Limb (tissue), 2 donors: ENCODE measurements around the gene ATG10.

Experiments
- DNase-seq, 2 donors: peaks; one replicate each; pipeline ENCODE4 v3.0.0-alpha.2; 2016; ENCODE audit errors: extremely low spot score in 2 of 2

The ATG10 gene

GRCh38 chr5:82274343-82275211 is 302.8 kb downstream of the ATG10 start:
- DNase-seq: no peak

GRCh38 chr5:82275216-82275664 is 303.4 kb downstream of the ATG10 start:
- no peak for DNase-seq

- no peak for DNase-seq
These were observed 305.2 kb downstream of the ATG10 start for GRCh38 chr5:82276800-82277612.

DNA sequence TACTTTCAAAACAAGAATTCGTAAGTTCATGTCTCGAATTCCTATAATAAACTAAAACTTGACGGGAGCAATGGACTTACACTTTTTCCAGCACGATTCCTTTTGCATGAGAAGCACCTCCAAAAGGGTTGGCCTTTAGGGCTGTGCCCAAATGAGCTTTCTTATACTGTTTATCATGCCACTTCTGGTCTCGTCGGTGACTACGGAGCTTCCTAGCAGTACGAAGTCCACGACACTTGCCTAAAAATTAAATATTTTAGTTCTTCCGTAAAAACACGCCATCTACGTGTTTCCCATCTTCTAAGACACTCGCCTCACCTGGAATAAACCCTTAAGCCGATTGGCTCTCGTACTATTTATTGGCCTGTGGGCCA is 305.8 kb downstream of the ATG10 start:
- no peak for DNase-seq

- peak; percentile 93 to 97 for DNase-seq
These were observed 306.3 kb downstream of the ATG10 start, which contains the start of gene RPS23 for GRCh38 chr5:82277987-82278710. RPS23 (minus strand) TSS chr5:82278354; CDS start chr5:82278323, 31 bp downstream.

DNA sequence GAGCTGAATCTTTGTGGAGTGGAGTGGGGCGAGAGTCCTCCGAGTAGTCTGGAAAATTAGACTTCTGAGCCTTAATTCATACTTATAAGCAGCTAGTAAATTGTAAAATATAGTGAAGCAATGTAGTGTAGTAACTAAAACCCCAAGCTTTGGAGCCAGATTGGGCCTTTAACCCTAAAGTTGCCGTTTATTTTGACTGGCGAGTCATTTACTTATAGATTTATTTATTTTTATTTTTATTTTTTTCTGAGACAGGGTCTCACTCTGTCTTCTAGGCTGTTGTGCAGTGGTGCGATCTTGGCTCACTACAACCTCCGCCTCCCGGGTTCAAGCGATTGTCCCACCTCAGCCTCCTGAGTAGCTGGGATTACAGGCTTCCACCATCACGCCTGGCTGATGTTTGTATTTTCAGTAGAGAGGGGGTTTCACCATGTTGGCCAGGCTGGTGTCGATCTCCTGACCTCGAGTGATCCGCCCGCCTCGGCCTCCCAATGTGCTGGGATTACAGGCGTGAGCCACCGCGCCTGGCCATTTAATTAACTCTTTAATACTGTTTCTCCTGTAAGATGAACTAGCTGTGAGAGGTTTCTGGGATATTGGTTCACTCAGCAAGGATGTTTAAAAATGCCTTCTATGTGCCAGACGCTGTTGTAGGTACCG is 307.0 kb downstream of the ATG10 start:
- no peak for DNase-seq

DNA sequence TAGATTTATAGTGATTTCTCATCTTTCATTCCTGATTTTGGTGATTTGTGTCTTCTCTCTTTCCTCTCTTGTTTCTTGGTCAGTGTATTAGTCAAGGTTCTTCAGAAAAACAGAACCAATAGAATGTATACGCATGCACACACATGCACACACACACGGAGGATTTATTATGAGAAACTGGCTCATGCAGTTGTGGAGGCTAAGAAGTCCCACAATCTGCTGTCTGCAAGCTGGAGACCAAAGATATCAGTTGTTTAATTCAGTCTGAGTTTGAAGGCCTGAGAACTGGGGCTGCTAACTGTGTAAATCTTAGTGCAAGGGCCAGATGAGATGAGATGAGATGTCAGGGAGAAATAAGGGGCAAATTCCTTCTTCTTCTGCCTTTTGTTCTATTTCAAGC is 312.1 kb downstream of the ATG10 start:
- DNase-seq: no peak

DNA sequence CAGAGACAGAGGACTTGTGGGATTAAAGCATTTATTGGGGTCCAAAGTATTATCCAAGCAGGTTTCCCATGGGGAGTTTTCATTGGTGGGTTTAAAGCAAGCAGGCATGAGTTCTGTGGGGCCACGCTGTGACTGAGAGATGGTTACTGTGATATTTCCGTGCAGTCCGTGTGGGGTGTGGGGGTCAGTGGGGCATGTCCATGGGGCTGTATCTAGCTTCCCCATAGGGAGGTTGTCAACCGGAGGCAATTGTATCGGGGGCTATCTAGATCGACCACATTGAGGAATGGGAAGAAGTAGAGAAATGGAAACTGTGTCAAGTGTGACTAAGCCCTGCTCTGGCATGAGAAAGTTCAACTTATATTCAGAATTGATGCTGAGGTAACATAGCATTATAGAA is 313.4 kb downstream of the ATG10 start:
- no peak for DNase-seq

- DNase-seq: no peak
These were observed 315.8 kb downstream of the ATG10 start for GRCh38 chr5:82287625-82288024.

DNA sequence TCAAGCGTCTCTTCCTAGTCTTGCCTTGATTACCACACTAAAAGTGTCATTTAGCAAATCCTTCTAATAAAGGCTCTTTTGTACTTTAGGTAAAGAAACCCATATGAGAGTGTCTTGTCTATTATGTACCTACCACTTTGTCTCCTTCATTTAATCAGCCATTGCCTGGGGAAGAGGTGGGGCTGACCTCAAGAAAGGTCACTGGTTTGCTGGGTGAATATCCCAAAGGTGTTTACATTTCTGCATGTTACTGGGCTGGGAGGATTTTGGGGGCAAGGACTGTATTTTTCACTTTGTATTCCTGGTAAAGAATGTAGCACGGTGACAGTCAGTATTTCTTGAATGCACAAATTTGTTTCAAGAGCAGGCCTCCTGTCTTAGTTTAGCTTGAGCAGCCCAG is 318.2 kb downstream of the ATG10 start:
- DNase-seq: no peak

DNA sequence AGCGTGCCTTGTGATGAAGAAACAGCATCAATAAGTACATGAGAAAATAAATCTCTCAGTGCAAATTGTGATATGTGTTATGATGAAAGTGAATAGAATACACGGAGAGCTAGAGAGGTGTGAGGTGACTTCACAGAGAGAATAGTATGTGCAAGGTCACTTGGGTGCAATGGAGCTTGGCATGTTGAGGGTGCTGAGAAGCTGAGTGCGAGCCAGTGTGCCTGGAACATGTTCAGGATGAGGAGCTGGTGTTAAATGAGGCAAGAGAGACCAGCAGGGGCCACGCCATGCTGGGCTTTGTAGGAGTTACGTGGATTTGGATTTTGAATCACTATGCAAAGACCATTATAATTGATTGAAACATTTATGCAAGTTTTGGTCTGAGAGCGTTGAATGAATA is 319.1 kb downstream of the ATG10 start:
- DNase-seq: no peak

DNA sequence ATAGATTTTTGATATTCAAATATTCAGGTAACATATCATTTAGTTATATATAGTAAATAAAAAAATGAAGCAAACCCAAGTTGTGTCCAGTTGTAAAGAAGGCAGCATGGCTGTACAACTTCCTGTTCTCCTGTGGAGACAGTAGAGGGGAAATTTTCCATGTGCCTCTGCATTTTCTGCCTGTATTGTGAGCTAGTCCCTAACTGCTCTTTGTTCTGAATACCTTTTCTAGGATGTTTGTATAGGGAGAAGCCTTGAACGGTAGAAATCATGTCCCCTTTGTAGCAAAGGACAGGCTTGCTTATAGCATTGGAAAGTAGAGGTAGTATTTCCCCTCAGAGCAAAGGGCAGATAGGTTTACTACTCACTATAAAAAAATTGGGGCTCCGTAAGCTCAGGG is 319.6 kb downstream of the ATG10 start:
- no peak for DNase-seq

DNA sequence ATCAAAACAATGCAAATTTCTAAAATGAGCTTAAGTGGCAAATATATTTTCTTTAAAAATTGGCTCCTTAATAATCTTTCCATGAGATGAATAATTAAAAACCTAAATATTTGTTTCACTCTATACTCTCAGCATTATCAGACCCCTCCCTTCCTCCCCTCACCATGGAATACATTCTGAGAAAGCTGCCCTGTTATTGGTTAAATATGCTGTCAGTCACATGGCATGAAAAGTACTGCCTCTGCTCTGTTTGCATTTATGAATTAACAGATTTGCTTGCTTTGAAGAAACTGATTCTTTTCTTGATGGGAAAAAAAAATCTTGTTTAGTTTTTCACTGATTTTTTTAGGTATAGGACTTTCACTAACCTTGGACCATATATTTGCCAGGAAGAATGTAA is 323.3 kb downstream of the ATG10 start:
- no peak for DNase-seq

GRCh38 chr5:82295959-82296531 is 324.2 kb downstream of the ATG10 start:
- DNase-seq: no peak

DNA sequence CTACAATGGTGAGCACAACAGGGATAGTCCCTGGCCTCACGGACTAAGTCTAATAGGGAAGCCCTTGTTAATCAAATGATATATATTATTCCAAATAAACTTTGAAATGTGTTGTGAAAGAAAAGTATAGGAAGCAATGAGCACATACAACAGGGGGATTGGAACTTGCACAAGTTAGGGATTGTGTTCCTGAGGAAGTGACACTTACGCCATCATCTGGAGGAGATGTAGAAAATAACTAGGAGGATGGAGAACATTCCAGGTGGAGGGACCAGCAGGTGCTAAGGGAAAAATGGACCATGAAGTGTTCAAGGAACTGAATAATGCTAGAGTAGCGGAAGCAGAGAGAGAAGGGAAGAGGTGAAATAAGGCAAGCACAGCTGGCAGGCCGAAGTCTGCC is 325.1 kb downstream of the ATG10 start:
- DNase-seq: no peak

DNA sequence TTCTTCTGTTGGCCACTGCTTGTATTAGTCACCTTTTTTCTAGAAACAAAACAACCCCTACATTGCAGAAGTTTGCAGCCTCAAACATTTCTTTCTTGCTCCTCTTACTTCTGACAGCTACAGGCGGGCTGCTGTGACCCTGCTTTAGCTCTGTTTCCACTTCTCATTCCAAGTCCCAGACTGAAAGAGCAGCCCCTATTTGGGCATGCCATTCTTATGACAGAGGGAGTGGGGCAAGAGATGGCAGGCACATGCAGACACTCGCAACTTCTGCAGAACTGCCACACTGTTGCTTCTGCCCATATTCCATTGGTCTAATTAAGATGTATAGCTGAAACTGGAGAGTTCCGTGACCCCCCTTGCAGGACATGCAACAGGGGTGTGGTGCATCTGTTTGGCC is 325.9 kb downstream of the ATG10 start:
- no peak for DNase-seq

DNA sequence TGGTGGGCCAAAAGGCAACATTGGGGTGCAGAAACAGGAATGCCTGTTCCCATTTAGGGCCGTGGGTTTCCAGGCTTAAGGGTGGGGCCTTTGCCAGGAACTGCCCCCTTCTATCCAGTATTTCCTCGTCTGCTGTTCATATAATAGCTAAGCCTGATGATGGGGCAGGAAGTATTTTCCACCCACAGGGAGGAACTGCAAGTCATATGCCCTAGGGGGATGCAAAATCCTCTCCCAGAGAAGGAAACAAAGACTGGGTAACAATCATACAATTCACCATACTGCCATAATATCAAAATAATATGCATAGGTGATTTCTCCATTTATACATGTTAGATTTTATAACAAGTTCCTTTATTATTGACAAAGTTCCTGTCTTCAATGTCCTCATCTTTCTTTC is 326.8 kb downstream of the ATG10 start:
- DNase-seq: no peak

DNA sequence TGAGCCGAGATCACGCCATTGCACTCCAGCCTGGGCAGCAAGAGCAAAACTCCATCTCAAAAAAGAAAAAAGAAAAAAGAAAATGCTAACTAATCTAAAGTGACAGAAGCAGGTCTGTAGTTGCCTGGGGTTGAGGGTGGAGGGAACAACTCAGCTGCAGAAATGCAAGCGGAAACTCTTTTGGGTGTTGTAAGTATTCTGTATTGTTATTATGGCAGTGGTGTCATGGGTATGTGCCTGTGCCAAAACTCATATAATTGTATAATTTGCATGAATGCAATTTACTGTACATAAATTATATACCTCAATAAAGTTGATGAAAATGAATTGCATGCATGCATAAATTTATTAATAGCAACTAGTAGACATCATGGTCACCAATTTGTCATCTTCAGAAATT is 329.4 kb downstream of the ATG10 start:
- DNase-seq: no peak
